ENCODE measurements around the gene ROBO4.

The ROBO4 gene

GRCh38 chr11:124868331-124869274 is 29.1 kb downstream of the ROBO4 start:
- Mint-ChIP-seq H3K27ac (no peak overlapping the region), H3K4me3 (peak overlapping the region; percentile 8 to 36), H3K36me3 (peaks cover 0 to 4% of the 10 kb centered on the region in 2 donors), H3K9me3 (peaks cover 0 to 4% of the 10 kb centered on the region in 2 donors), H3K27me3 (peaks cover 79 to 84% of the 10 kb centered on the region in 2 donors), H3K4me1 (peaks cover 19 to 50% of the 10 kb centered on the region in 2 donors)
- ATAC-seq (replicated peaks) (no peak), DNase-seq (no peak)

GRCh38 chr11:124867700-124868099 is 30.0 kb downstream of the ROBO4 start:
- Mint-ChIP-seq H3K4me3 (peak overlapping the region in 1 of 2 donors; percentile 8), H3K36me3 (peaks cover 0 to 4% of the 10 kb centered on the region in 2 donors), H3K9me3 (peaks cover 0 to 4% of the 10 kb centered on the region in 2 donors), H3K27me3 (peaks cover 79 to 84% of the 10 kb centered on the region in 2 donors), H3K27ac (peak overlapping the region; percentile 32), H3K4me1 (peaks cover 24 to 59% of the 10 kb centered on the region in 2 donors)
- DNase-seq (no peak), ATAC-seq (replicated peaks) (peak in 1 of 2 donors; percentile 55)

- peaks cover 0 to 4% of the 10 kb centered on the region in 2 donors for H3K9me3 Mint-ChIP-seq
- H3K36me3 Mint-ChIP-seq = peaks cover 0 to 4% of the 10 kb centered on the region in 2 donors
- H3K4me3 Mint-ChIP-seq = peak overlapping the region; percentile 18 to 47
- ATAC-seq (replicated peaks) (peak in 1 of 2 donors; percentile 42), DNase-seq (no peak)
- H3K4me1 Mint-ChIP-seq = peaks cover 25 to 60% of the 10 kb centered on the region in 2 donors
- H3K27me3 Mint-ChIP-seq = peaks cover 82 to 91% of the 10 kb centered on the region in 2 donors
- H3K27ac Mint-ChIP-seq = peak overlapping the region; percentile 79
These were observed 31.5 kb downstream of the ROBO4 start for GRCh38 chr11:124865902-124866851.

GRCh38 chr11:124865181-124865901 is 32.3 kb downstream of the ROBO4 start, which contains the start of gene ROBO3:
ROBO3 (plus strand) TSS chr11:124865432; CDS start chr11:124865578, 146 bp downstream.
- Mint-ChIP-seq H3K9me3 (peaks cover 0 to 4% of the 10 kb centered on the region in 2 donors), H3K4me1 (peaks cover 25 to 60% of the 10 kb centered on the region in 2 donors), H3K27me3 (peaks cover 80 to 91% of the 10 kb centered on the region in 2 donors), H3K36me3 (peaks cover 0 to 4% of the 10 kb centered on the region in 2 donors), H3K27ac (peak within 1 kb of the TSS; percentile 79), H3K4me3 (peak within 1 kb of the TSS; percentile 18 to 47)
- ATAC-seq (replicated peaks) = no peak
- no peak for DNase-seq

- H3K27ac Mint-ChIP-seq = no peak overlapping the region
- H3K36me3 Mint-ChIP-seq = peaks cover 0 to 4% of the 10 kb centered on the region in 2 donors
- peaks cover 0 to 4% of the 10 kb centered on the region in 2 donors for H3K9me3 Mint-ChIP-seq
- ATAC-seq (replicated peaks) (no peak), DNase-seq (no peak)
- no peak overlapping the region for H3K4me3 Mint-ChIP-seq
- peaks cover 24 to 60% of the 10 kb centered on the region in 2 donors for H3K4me1 Mint-ChIP-seq
- H3K27me3 Mint-ChIP-seq = peaks cover 76 to 88% of the 10 kb centered on the region in 2 donors
These were observed 32.8 kb downstream of the ROBO4 start for GRCh38 chr11:124864892-124865180.

- DNase-seq (no peak), ATAC-seq (replicated peaks) (no peak)
- H3K27ac Mint-ChIP-seq = no peak overlapping the region
- peaks cover 71 to 86% of the 10 kb centered on the region in 2 donors for H3K27me3 Mint-ChIP-seq
- peaks cover 0 to 4% of the 10 kb centered on the region in 2 donors for H3K36me3 Mint-ChIP-seq
- no peak overlapping the region for H3K4me3 Mint-ChIP-seq
- H3K9me3 Mint-ChIP-seq = peaks cover 0 to 2% of the 10 kb centered on the region in 2 donors
- H3K4me1 Mint-ChIP-seq = peaks cover 21 to 57% of the 10 kb centered on the region in 2 donors
These were observed 33.3 kb downstream of the ROBO4 start for GRCh38 chr11:124864176-124864891.

GRCh38 chr11:124863826-124864165 is 33.9 kb downstream of the ROBO4 start:
- no peak for DNase-seq
- Mint-ChIP-seq H3K4me3 (no peak overlapping the region), H3K36me3 (peaks cover 0 to 4% of the 10 kb centered on the region in 2 donors), H3K9me3 (peaks cover 0 to 2% of the 10 kb centered on the region in 2 donors), H3K27me3 (peaks cover 66 to 82% of the 10 kb centered on the region in 2 donors), H3K27ac (no peak overlapping the region), H3K4me1 (peaks cover 20 to 52% of the 10 kb centered on the region in 2 donors)
- no peak for ATAC-seq (replicated peaks)

- peaks cover 18 to 47% of the 10 kb centered on the region in 2 donors for H3K4me1 Mint-ChIP-seq
- DNase-seq = no peak
- no peak for ATAC-seq (replicated peaks)
- H3K9me3 Mint-ChIP-seq = peaks cover 0 to 2% of the 10 kb centered on the region in 2 donors
- peak overlapping the region; percentile 68 for H3K27ac Mint-ChIP-seq
- H3K36me3 Mint-ChIP-seq = peaks cover 0 to 4% of the 10 kb centered on the region in 2 donors
- H3K4me3 Mint-ChIP-seq = no peak overlapping the region
- peaks cover 61 to 77% of the 10 kb centered on the region in 2 donors for H3K27me3 Mint-ChIP-seq
These were observed 34.4 kb downstream of the ROBO4 start for GRCh38 chr11:124863137-124863825.

GRCh38 chr11:124861670-124862069 is 36.0 kb downstream of the ROBO4 start:
- no peak for ATAC-seq (replicated peaks)
- H3K9me3 Mint-ChIP-seq = peaks cover 0 to 2% of the 10 kb centered on the region in 2 donors
- peaks cover 0 to 4% of the 10 kb centered on the region in 2 donors for H3K36me3 Mint-ChIP-seq
- no peak overlapping the region for H3K27ac Mint-ChIP-seq
- DNase-seq = no peak
- H3K4me3 Mint-ChIP-seq = no peak overlapping the region
- peaks cover 45 to 61% of the 10 kb centered on the region in 2 donors for H3K27me3 Mint-ChIP-seq
- H3K4me1 Mint-ChIP-seq = peaks cover 16 to 34% of the 10 kb centered on the region in 2 donors

- Mint-ChIP-seq H3K4me1 (peaks cover 7 to 16% of the 10 kb centered on the region in 2 donors), H3K27me3 (peaks cover 36 to 44% of the 10 kb centered on the region in 2 donors), H3K4me3 (no peak overlapping the region), H3K9me3 (no peaks in the 10 kb centered on the region), H3K36me3 (no peaks in the 10 kb centered on the region), H3K27ac (no peak overlapping the region)
- ATAC-seq (replicated peaks) (no peak), DNase-seq (no peak)
These were observed 38.5 kb downstream of the ROBO4 start for GRCh38 chr11:124859171-124859570.

GRCh38 chr11:124846070-124846673 is 51.5 kb downstream of the ROBO4 start:
- Mint-ChIP-seq H3K27ac (no peak overlapping the region), H3K4me3 (no peak overlapping the region), H3K27me3 (peaks cover 85 to 93% of the 10 kb centered on the region in 2 donors), H3K9me3 (no peaks in the 10 kb centered on the region), H3K36me3 (no peaks in the 10 kb centered on the region), H3K4me1 (peaks cover 3 to 7% of the 10 kb centered on the region in 2 donors)
- no peak for ATAC-seq (replicated peaks)
- DNase-seq = no peak

GRCh38 chr11:124844664-124845079 is 53.0 kb downstream of the ROBO4 start:
- peaks cover 8 to 15% of the 10 kb centered on the region in 2 donors for H3K4me1 Mint-ChIP-seq
- H3K4me3 Mint-ChIP-seq = no peak overlapping the region
- H3K27me3 Mint-ChIP-seq = peaks cover 88 to 95% of the 10 kb centered on the region in 2 donors
- no peaks in the 10 kb centered on the region for H3K36me3 Mint-ChIP-seq
- DNase-seq = no peak
- ATAC-seq (replicated peaks) = no peak
- no peak overlapping the region for H3K27ac Mint-ChIP-seq
- H3K9me3 Mint-ChIP-seq = peaks cover 0 to 2% of the 10 kb centered on the region in 2 donors

Data from stimulated activated naive B cell treated with anti-CD40 and anti-IgM and Interleukin-4, amounts not matched to agents 10 μg/mL and 1 μg/mL and 100 μg/mL, for 72 hours (primary cell).